NCI-H2196 treated with DMSO at 0.1 percent for 48 hours (cell line): ENCODE data around the gene TSPAN31.

Experiments
- DNase-seq: peaks from one replicate; lab custom pipeline; 2025; ENCODE audit not compliant: unreplicated experiment; lab: John Stamatoyannopoulos, UW

The TSPAN31 gene

DNA sequence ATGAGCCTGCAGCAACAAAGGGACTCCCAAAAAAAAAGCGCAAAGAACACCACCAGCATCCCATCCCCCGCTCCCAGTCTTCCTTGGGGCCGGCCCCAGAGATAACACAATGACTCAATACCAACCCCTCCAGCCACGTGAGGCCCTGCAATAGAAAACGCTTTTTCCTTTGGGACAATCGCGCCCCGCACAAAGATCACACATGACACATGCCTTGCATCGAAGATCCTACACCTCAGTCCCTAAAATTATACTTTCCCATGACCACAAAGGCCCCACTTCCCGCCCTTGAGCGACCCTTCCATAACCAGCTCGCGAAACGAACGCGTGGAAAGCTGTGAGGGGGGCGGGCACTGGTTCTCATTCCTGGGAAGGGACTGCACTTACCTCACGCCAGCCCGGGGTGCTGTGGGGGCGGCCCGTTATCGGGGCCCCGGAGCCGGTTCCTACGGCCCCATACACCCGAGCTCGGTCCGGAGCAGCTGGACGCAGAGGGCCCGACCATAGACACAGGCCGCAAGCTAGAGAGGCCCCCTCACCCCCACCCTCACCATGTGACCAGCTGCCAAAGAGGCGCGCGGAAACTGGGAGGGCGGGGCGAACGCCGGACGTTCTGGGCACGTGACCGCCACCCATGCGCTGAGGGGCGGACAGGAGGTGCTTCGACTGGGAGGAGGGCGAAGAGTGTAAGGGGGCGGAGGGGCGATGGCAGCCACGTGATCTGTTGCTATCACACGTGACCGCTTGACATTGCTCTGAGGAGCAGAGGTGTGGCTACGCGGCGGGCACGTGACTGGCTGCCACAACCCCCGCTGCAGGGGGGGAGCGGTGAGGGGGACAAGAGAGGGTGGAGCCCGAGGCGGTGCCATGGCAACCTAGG is 7.2 kb downstream of the TSPAN31 start, which contains the start of gene CDK4:
Gene CDK4, minus strand, starts transcription at position 523 of the 880 bp plus-strand sequence. CDS start 593 bp downstream, outside the sequence.
- peak; percentile 99 for DNase-seq

- DNase-seq, result no peak
These were observed 7.8 kb downstream of the TSPAN31 start for GRCh38 chr12:57752668-57753000.

DNA sequence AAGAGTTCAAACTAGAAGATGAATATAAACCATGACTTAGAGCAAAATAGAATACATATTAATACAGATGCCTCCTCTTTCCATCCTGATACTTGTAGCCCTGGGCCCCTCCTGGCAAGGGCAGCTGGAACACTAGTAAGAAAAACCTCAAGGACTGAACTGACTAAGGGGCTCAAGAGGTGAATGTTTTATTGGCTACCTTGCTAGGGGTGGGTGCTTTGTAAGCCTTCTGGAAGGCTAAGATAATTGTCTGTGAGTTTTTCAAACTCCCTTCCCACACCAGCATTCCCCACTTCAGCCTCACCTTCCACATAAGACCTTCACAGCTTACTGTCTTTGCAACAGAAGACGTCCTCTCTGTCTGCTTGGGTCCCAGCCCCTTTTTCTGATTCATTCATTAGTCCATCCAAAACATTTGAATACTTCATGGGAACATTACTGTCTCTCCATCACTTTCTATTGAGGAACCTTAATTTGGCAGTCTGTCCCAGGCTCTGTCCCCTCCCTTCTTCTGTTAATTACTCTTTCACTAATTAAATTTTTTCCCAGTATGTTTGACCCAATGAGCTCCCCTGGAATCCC is 9.0 kb downstream of the TSPAN31 start:
- no peak for DNase-seq

- DNase-seq, result peak; percentile 85
These were observed 9.8 kb downstream of the TSPAN31 start, which contains the start of gene MARCHF9 for GRCh38 chr12:57754411-57755193. MARCHF9 (plus strand) TSS chr12:57755103; CDS start chr12:57755529, 426 bp downstream.

DNA sequence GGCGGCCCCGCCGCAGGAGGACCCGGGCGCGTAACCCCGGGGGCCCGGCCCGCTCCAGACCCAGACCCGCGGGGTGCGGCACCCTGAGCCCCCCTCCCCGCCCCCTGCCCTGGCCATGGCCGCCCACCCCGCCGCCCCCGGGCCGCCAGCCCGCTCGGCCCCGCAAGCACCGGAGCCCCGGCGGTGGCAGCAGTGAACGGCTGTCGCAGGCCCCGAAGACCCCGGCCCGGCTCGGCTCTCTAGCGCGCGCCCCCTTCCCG is 10.3 kb downstream of the TSPAN31 start:
- no peak for DNase-seq

- DNase-seq, result no peak
These were observed 10.9 kb downstream of the TSPAN31 start for GRCh38 chr12:57755454-57756372.

DNA sequence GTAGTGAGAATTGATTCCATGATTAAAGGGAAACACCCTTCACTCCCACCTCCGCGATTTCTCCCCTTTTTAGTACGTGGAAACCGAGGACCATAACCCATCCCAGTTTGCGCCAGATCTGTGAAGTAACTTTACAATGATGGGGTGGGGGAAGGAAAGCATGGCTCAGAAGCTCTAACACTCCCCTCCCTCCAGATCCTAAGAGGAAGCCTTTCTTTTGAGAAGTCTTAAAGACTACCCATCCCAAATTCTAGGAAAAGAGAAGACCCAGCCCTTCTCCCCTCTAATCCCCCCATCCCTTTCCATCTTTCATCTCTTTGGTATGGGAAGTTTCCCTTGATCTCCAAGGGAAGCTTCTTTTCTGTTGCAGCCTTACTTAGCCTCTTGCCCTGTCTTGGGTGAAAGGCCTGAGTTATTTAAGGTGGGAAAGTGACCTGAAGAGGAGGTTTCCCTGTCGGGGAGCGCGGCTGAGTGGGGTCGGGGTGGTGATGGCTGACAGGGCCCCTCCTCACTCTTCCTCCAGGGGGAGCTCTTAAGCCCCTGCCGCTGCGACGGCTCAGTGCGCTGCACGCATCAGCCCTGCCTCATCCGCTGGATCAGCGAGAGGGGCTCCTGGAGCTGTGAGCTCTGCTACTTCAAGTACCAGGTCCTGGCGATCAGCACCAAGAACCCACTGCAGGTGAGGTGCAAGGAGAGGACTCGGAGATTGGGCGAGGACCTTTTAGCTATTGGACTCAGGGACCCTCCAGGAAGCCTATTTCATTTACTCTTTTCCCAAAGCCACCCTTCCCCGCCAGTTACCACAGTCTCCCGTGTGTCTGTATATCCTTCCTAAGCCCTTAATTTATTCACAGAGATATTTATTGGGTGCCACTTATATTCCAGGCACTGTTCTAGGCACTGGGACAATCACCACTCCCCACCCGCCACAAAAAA is 11.8 kb downstream of the TSPAN31 start:
- no peak for DNase-seq

DNA sequence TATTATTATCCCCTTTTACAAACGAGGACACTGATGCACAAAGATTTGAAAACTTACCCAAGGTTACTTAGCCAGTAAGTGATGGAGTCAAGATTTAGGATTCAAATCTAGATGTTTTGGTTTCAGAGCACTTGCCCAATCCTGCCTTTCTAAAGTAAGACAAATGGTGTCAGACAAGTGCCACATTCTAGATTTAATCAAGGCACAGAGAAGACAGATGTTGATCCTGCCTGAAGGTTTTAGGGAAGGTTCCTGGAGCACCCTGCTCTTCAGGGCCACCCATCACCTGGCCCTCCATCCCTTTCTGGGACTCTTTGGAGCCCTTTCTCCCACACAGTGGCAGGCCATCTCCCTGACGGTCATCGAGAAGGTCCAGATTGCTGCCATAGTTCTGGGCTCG is 12.9 kb downstream of the TSPAN31 start:
- DNase-seq, result no peak

GRCh38 chr12:57758552-57759359 is 13.9 kb downstream of the TSPAN31 start:
- DNase-seq, result no peak

- DNase-seq, result peak; percentile 40
These were observed 14.6 kb downstream of the TSPAN31 start for GRCh38 chr12:57759360-57759980.

- DNase-seq, result no peak
These were observed 15.6 kb downstream of the TSPAN31 start for GRCh38 chr12:57760347-57760982.

DNA sequence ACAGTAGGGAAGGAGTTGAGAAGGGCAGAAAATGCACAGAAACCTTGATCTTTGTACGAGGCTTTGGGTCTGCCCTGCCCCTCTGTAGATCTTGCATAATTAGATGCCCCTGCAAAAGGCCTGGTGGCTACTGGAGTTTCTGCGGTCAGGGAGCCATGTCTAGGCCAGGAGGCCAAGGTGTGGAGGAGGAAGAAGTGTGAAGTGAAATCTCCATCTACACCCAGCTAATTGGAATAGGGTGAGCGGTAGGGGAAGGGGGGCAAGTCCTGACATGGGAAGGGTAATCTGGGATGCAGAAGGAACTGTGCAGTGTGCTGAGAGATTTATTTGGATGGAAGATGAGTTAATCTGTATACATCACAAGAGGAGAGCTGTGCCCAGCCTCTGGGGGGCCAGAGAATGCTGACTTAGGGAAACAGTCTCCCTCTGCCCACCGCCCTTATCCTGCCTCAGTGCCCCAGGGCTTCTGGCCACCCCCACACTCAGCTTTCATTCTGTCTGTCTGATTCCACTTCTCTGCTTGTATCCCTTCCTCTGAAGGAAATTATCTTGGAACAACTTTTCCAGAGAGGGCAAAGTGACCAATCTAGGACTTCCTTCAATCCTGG is 16.7 kb downstream of the TSPAN31 start:
- DNase-seq, result no peak

- no peak for DNase-seq
These were observed 17.6 kb downstream of the TSPAN31 start for GRCh38 chr12:57762463-57762862.

- DNase-seq, result no peak
These were observed 19.2 kb downstream of the TSPAN31 start for GRCh38 chr12:57763881-57764661.

DNA sequence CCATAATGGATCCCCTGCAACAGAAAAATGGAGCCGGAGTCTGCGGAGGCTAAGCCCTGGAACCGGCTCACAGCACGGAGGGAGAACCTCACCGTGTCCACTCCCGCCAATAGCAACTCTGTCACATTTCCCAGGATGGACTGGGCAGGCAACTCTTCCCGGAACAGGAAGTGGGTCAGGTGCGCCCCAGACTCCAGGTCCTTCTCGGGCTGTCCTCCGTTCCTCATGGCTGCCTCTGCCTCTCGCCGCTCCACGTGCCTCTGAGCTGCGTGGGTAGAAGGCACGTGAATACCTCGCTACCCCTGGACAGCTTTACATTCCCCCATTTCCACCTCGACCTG is 19.8 kb downstream of the TSPAN31 start:
- DNase-seq, result no peak

- DNase-seq, result no peak
These were observed 20.3 kb downstream of the TSPAN31 start for GRCh38 chr12:57765003-57765697.
